ENCODE data around the gene SDK1. TPM values are rescaled to one million over a fixed set of nuclear protein-coding genes. Genes with fewer than 3 reads are reported as not detected.
"Not testable (repeated sequence)": the region's sequence is repeated elsewhere in the genome, so short reads cannot be mapped to it uniquely, and the experiment has no call there.

SDK1 gene
- total and polyA plus RNA-seq, 2 experiments from 2014 or later: not detected

- in situ Hi-C loops (cut with MboI): no loop called here
- no peak overlapping the region for H3K27ac ChIP-seq
- H3K4me1 ChIP-seq (ENCODE audit: insufficient read depth): no peaks in the 10 kb centered on the region
- H3K4me2 ChIP-seq (ENCODE audit: unreplicated experiment): no peak overlapping the region
- no peaks in the 10 kb centered on the region for H3K27me3 ChIP-seq (replicated peaks; ENCODE audit: insufficient read depth)
- H3K79me2 ChIP-seq (ENCODE audit: insufficient read depth): no peaks in the 10 kb centered on the region
- H3K4me3 ChIP-seq: no peak overlapping the region
- H3K9me3 ChIP-seq (ENCODE audit: low read depth): no peaks in the 10 kb centered on the region
- no peak overlapping the region for H2AFZ ChIP-seq
- no peaks in the 10 kb centered on the region for H3K36me3 ChIP-seq (ENCODE audit: low read depth)
- TF ChIP-seq EZH2 (IDR thresholded peaks at IDR 0.05; ENCODE audit: insufficient read depth, poor library complexity, severe bottlenecking): no peak
- no peak for TF ChIP-seq EZH2phosphoT487 (IDR thresholded peaks at IDR 0.05; ENCODE audit: insufficient read depth, low read depth)
- H3K9me2 ChIP-seq (ENCODE audit: insufficient read depth): no peaks in the 10 kb centered on the region
- H3F3A ChIP-seq (ENCODE audit: insufficient read depth): no peaks in the 10 kb centered on the region
- no peak for DNase-seq
- no peaks in the 10 kb centered on the region for H4K20me1 ChIP-seq (ENCODE audit: insufficient read depth)
- H3K9ac ChIP-seq: no peak overlapping the region
- WGBS, 2 experiments (ENCODE audit: low coverage in 1 of 2, low lambda C conversion rate in 2 of 2, missing lambda C conversion rate in 2 of 2): 46 to 53% methylated on average over 32 of the region's 32 CpGs
Measured at GRCh38 chr7:4214291-4215155, 913.5 kb downstream of the SDK1 start.

DNA sequence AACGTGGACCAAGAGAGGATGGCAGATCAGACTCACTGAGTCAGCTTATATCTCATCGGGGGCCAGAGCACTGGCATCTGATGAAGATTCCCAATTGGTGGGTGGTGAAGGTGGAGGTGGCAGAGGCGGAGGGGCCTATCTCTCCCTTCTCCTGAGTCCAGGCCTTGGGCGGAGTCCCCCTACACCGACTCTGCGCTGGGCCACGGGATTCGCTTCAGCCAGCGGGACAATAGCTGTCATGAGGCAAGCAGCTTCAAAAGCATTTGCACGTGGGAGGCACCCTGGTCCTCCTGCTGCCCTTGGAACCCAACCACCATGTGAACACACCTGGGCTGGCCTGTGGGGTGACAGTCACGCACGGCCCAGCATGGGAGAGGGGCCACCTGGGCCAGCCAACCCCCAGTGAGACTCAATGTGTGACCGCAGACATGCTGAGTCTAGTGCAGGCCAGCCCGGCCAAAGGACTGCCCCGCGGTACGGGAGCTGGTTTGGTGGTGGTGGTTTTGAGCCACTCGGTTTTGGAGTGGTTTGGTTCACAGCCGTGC is 914.2 kb downstream of the SDK1 start:
- H3K9me3 ChIP-seq (ENCODE audit: low read depth): no peaks in the 10 kb centered on the region
- WGBS, 2 experiments (ENCODE audit: low coverage in 1 of 2, low lambda C conversion rate in 2 of 2, missing lambda C conversion rate in 2 of 2): 69 to 79% methylated on average over 19 of the region's 19 CpGs
- no peaks in the 10 kb centered on the region for H3K36me3 ChIP-seq (ENCODE audit: low read depth)
- no peaks in the 10 kb centered on the region for H3K4me1 ChIP-seq (ENCODE audit: insufficient read depth)
- H3K27ac ChIP-seq: no peak overlapping the region
- H3K4me3 ChIP-seq: no peak overlapping the region
- no peaks in the 10 kb centered on the region for H4K20me1 ChIP-seq (ENCODE audit: insufficient read depth)
- H2AFZ ChIP-seq: no peak overlapping the region
- H3K4me2 ChIP-seq (ENCODE audit: unreplicated experiment): no peak overlapping the region
- in situ Hi-C loops (cut with MboI): no loop called here
- TF ChIP-seq EZH2 (IDR thresholded peaks at IDR 0.05; ENCODE audit: insufficient read depth, poor library complexity, severe bottlenecking): no peak
- no peak for TF ChIP-seq EZH2phosphoT487 (IDR thresholded peaks at IDR 0.05; ENCODE audit: insufficient read depth, low read depth)
- no peaks in the 10 kb centered on the region for H3K27me3 ChIP-seq (replicated peaks; ENCODE audit: insufficient read depth)
- DNase-seq: no peak
- no peaks in the 10 kb centered on the region for H3K9me2 ChIP-seq (ENCODE audit: insufficient read depth)
- no peaks in the 10 kb centered on the region for H3K79me2 ChIP-seq (ENCODE audit: insufficient read depth)
- no peak overlapping the region for H3K9ac ChIP-seq
- H3F3A ChIP-seq (ENCODE audit: insufficient read depth): no peaks in the 10 kb centered on the region

- H3K9me2 ChIP-seq (ENCODE audit: insufficient read depth): no peaks in the 10 kb centered on the region
- in situ Hi-C loops (cut with MboI): no loop called here
- H3K27me3 ChIP-seq (replicated peaks; ENCODE audit: insufficient read depth): no peaks in the 10 kb centered on the region
- H3K9me3 ChIP-seq (ENCODE audit: low read depth): no peaks in the 10 kb centered on the region
- no peaks in the 10 kb centered on the region for H3K79me2 ChIP-seq (ENCODE audit: insufficient read depth)
- no peak for DNase-seq
- no peak overlapping the region for H2AFZ ChIP-seq
- H3K4me3 ChIP-seq: no peak overlapping the region
- no peak overlapping the region for H3K9ac ChIP-seq
- H3K27ac ChIP-seq: no peak overlapping the region
- no peaks in the 10 kb centered on the region for H3K4me1 ChIP-seq (ENCODE audit: insufficient read depth)
- H4K20me1 ChIP-seq (ENCODE audit: insufficient read depth): no peaks in the 10 kb centered on the region
- no peaks in the 10 kb centered on the region for H3F3A ChIP-seq (ENCODE audit: insufficient read depth)
- no peak overlapping the region for H3K4me2 ChIP-seq (ENCODE audit: unreplicated experiment)
- no peak for TF ChIP-seq EZH2phosphoT487 (IDR thresholded peaks at IDR 0.05; ENCODE audit: insufficient read depth, low read depth)
- no peak for TF ChIP-seq EZH2 (IDR thresholded peaks at IDR 0.05; ENCODE audit: insufficient read depth, poor library complexity, severe bottlenecking)
- no peaks in the 10 kb centered on the region for H3K36me3 ChIP-seq (ENCODE audit: low read depth)
- WGBS, 2 experiments (ENCODE audit: low coverage in 1 of 2, low lambda C conversion rate in 2 of 2, missing lambda C conversion rate in 2 of 2): 26 to 33% methylated on average over 16 of the region's 16 CpGs
Measured at GRCh38 chr7:4216016-4216415, 915.0 kb downstream of the SDK1 start.

- H3K36me3 ChIP-seq (ENCODE audit: low read depth); H3K79me2 ChIP-seq (ENCODE audit: insufficient read depth); H3K27me3 ChIP-seq (replicated peaks; ENCODE audit: insufficient read depth); H3K4me1 ChIP-seq (ENCODE audit: insufficient read depth); H3K27ac ChIP-seq; H3K4me2 ChIP-seq (ENCODE audit: unreplicated experiment); H3K9ac ChIP-seq; in situ Hi-C loops (cut with MboI); H3F3A ChIP-seq (ENCODE audit: insufficient read depth); H3K9me2 ChIP-seq (ENCODE audit: insufficient read depth); H4K20me1 ChIP-seq (ENCODE audit: insufficient read depth); H3K9me3 ChIP-seq (ENCODE audit: low read depth); H2AFZ ChIP-seq; DNase-seq; H3K4me3 ChIP-seq: not testable (repeated sequence)
- 60 to 67% methylated on average over 7 to 26 of the region's 29 CpGs for WGBS, 2 experiments (ENCODE audit: low coverage in 1 of 2, low lambda C conversion rate in 2 of 2, missing lambda C conversion rate in 2 of 2)
Measured at GRCh38 chr7:4217126-4217660, 916.1 kb downstream of the SDK1 start.

All from GM23248 (cell line).